ENCODE results near the gene TSC22D1. TPM values are rescaled to one million over a fixed set of nuclear protein-coding genes. Genes with fewer than 3 reads are reported as not detected.

The TSC22D1 gene
- total RNA-seq, 1 donor from 2014 or later: 6.5 TPM

DNA sequence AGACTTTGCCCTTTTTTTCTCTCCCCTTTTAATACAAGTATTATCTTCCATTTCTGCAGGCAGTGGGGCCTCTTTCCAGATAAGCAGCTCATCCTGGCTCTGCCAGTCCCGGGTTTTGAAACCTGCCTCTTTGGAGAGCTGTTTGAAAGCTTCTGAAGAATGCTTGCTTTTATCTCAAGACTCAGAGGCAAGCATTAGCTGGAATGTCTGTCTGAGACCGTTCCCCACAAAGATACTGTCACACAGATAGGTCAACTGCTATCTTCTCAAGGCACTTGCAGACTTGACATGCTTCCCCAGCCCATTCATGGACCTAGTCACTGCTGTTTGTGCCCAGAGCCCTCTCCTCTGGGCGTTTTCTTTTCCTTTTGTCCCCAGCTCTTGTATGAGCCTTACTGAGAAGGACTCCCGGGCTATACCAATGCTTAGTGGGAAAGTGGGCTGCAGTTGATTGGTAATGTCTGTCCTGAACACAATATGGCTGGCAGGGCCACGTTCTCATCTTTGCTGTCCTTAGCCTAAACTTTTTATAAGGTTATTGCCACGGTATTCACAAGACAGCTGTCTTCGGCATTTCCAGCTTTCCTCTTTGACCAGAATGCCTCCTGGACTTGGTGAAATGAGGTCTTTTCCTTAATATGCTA is 189.1 kb downstream of the TSC22D1 start:
- no peak for DNase-seq
- intact Hi-C loops (cut with micrococcal nuclease): no loop called here
- no peak overlapping the region for H3K4me3 Mint-ChIP-seq
- H3K9me3 Mint-ChIP-seq: no peaks in the 10 kb centered on the region
- H3K27me3 Mint-ChIP-seq: no peaks in the 10 kb centered on the region
- H3K36me3 Mint-ChIP-seq (ENCODE audit: low read depth): no peaks in the 10 kb centered on the region
- no peak overlapping the region for H3K27ac Mint-ChIP-seq
- no peaks in the 10 kb centered on the region for H3K4me1 Mint-ChIP-seq

DNA sequence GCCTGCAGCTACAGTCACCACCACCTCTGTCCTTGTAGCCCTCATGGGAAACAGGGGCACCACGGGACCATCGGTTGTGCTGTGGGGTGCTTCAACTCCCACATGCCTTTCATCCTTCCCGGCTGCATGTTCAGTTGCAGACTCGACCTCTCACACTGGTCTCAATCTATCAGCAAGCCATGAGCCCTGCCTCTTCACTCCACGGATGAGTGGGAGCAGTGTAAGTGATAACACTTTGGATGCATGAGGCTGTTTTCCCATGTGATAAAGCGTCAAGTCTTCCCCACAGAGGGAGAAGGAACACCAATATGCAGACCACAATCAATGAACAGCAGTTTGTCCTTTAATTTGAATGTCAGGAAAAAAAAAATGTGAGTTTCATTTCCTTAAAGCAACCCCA is 190.3 kb downstream of the TSC22D1 start:
- intact Hi-C loops (cut with micrococcal nuclease): no loop called here
- DNase-seq: no peak

DNA sequence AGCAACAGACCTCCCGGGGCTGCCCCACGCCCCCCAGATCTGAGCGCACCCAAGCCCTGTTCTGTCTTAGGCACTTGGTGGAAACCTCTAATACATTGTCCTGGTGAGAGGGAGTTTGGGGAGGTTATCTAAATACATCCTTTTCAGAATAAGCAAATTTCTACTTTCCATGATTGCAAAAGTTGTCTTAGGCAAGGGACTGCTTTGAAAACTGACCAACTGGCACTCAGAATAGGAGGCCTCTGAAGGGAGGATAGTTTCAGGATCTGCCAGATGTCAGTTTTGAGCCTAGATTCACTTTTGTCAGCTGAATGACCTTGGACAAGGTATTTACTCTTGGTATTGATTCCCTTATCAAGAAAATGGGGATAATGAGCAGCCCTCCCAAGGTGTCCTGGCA is 190.7 kb downstream of the TSC22D1 start:
- intact Hi-C loops (cut with micrococcal nuclease): no loop called here
- H3K9me3 Mint-ChIP-seq: no peaks in the 10 kb centered on the region
- H3K4me1 Mint-ChIP-seq: no peaks in the 10 kb centered on the region
- no peak overlapping the region for H3K27ac Mint-ChIP-seq
- no peaks in the 10 kb centered on the region for H3K27me3 Mint-ChIP-seq
- H3K4me3 Mint-ChIP-seq: no peak overlapping the region
- H3K36me3 Mint-ChIP-seq (ENCODE audit: low read depth): no peaks in the 10 kb centered on the region
- no peak for DNase-seq

More for the DNA sequence above, 190.3 kb downstream of the TSC22D1 start:
- Mint-ChIP-seq H3K27me3 (no peaks in the 10 kb centered on the region), H3K4me1 (no peaks in the 10 kb centered on the region), H3K27ac (no peak overlapping the region), H3K9me3 (no peaks in the 10 kb centered on the region), H3K36me3 (ENCODE audit: low read depth) (no peaks in the 10 kb centered on the region), H3K4me3 (no peak overlapping the region)

DNA sequence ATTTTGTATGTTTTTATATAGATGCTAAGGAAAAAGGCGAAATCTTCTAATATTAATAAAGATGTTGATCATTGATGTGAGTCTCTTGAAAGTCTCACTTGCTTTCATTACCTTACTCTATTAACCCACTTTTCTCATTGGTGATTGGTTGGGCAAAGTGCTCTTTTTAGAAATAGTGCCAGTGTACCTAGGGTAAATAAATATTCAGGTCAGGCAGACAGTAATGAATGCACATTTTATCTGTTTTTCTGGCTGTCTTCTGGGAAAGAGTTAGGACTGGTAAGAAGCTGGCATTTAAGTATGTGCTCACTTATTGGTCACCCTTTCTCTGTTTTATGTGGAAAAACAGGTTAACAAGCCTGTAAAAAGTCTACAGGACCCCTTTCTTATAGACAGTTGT is 191.4 kb downstream of the TSC22D1 start:
- H3K36me3 Mint-ChIP-seq (ENCODE audit: low read depth): no peaks in the 10 kb centered on the region
- H3K9me3 Mint-ChIP-seq: no peaks in the 10 kb centered on the region
- no peak overlapping the region for H3K27ac Mint-ChIP-seq
- H3K4me3 Mint-ChIP-seq: no peak overlapping the region
- intact Hi-C loops (cut with micrococcal nuclease): no loop called here
- H3K4me1 Mint-ChIP-seq: no peaks in the 10 kb centered on the region
- H3K27me3 Mint-ChIP-seq: no peaks in the 10 kb centered on the region
- no peak for DNase-seq

DNA sequence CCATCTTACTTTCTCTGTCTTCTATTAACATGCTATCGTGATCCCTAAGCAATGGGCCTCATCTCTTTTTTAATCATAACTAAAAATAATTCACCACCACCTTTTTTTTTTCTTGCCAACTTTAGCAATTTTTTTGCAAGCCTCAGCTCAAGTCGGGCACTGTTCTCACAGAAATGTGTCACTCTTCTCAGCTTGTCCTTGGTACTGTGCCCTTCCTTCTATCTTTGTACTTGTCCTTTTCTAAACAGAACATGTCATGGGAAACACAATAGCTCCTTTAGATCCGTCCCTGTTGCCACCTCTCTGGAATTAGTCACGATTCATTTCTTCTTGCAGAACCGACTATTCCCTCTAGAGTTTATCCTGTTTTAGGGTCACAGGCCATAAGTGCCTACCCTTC is 192.2 kb downstream of the TSC22D1 start:
- no peaks in the 10 kb centered on the region for H3K4me1 Mint-ChIP-seq
- H3K4me3 Mint-ChIP-seq: no peak overlapping the region
- H3K27ac Mint-ChIP-seq: no peak overlapping the region
- no peaks in the 10 kb centered on the region for H3K36me3 Mint-ChIP-seq (ENCODE audit: low read depth)
- no peaks in the 10 kb centered on the region for H3K9me3 Mint-ChIP-seq
- no peak for DNase-seq
- intact Hi-C loops (cut with micrococcal nuclease): no loop called here
- no peaks in the 10 kb centered on the region for H3K27me3 Mint-ChIP-seq

DNA sequence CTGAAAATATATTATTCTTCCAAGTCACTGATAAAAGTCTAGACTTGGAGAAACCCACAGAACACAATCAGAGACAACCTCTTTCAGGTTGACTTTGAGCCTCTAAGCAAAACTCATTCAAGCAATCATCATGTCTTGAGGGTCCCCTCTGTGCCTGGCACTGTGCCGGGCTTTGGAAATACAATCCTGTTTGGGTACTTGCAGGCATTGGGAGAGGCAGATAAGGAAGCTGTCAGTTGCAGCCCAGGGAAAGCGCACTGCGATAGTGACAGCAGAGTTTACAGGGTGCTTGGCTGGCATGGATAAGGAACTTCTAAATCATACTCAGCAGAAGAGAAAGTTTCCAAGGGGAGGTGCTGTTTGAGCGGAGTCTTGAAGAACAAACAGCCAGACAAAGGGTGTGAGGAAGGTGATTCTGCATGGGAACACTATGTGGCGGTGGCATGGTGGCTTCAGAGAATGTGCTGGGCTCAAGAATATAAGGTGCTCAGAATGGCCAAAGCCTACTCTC is 193.4 kb downstream of the TSC22D1 start:
- intact Hi-C loops (cut with micrococcal nuclease): no loop called here
- no peak overlapping the region for H3K4me3 Mint-ChIP-seq
- no peak overlapping the region for H3K27ac Mint-ChIP-seq
- H3K27me3 Mint-ChIP-seq: peaks cover 4% of the 10 kb centered on the region
- no peak for DNase-seq
- H3K36me3 Mint-ChIP-seq (ENCODE audit: low read depth): no peaks in the 10 kb centered on the region
- H3K4me1 Mint-ChIP-seq: no peaks in the 10 kb centered on the region
- no peaks in the 10 kb centered on the region for H3K9me3 Mint-ChIP-seq

Other genes starting within 250 kb of the TSC22D1 start
- not detected in 2 replicates for gene SERP2, start 202.5 kb downstream of the TSC22D1 start, total RNA-seq

Measured in activated CD4-positive, alpha-beta T cell treated with anti-CD3 and anti-CD28 coated beads, Interleukin-2, amount 10 ng/mL, durations not matched to agents 24 days and 14 days (primary cell).